Caki2 (cell line): Measurements from ENCODE around the gene MEIOB. TPM values are rescaled to one million over a fixed set of nuclear protein-coding genes. Genes with fewer than 3 reads are reported as not detected.

ENCODE experiments used
- DNase-seq: peaks from one replicate; pipeline ENCODE4 v3.0.0-alpha.2; 2015; ENCODE audit warnings: low read depth
- in situ Hi-C: cut with HindIII; loops from 2 replicates; pipeline ENCODE4 v1.10.0; 2016; ENCODE audit warnings: low sequenced_read_pairs, low pct_unique_long_range_greater_than_20kb, mixed read lengths
- total RNA-seq: library from RNA; depleted of rRNA; stranded (reverse); fragments of >200 nt; shearing (Covaris generic); gene quantifications from 2 replicates; pipeline ENCODE4 v1.2.3, GENCODE V29; 2014; ENCODE audit warnings: low replicate concordance

MEIOB gene
- total RNA-seq, 1 experiment from 2014 or later: 49.6 TPM

GRCh38 chr16:1851793-1852192 lies 20.2 kb downstream of the MEIOB start:
- no peak for DNase-seq
- in situ Hi-C loops: no loop called here

- in situ Hi-C loops: no loop called here
- no peak for DNase-seq
Observed at GRCh38 chr16:1850981-1851380, 21.0 kb downstream of the MEIOB start.

DNA sequence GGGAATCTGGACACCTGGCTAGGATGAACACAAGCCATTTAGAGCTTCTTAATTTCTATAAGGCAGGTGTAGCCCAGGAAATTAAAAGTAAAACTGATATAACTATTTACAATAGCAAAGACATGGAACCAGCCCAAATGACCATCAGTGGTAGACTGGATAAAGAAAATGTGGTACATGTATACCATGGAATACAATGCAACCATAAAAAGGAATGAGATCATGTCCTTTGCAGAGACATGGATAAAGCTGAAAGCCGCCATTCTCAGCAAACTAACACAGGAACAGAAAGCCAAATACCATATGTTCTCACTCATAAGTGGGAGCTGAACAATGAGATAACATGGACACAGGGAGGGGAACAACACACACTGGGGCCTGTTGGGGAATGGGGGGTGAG lies 25.5 kb downstream of the MEIOB start:
- in situ Hi-C loops: no loop called here
- DNase-seq: no peak

- in situ Hi-C loops: no loop called here
- no peak for DNase-seq
Observed at GRCh38 chr16:1845985-1846384, 26.0 kb downstream of the MEIOB start.

DNA sequence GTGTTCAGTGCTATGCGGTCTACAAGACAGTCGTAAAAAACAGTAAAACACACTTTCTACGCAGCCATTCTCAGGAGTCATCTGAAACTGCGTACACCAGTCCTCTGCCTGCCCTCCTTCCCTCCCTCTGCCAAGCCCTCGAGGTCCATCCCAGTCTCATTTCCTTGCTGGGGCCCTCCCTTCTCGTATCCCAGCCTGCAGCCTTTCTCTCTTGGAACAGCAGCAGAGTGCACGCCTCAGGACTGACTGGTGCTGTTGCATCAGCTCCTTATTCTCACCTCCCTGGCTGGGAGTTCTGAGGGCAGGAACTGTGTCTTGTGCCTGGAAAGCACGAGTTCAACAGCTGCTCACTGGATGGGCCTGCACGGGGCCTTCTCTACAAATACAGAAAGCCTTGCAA lies 32.4 kb downstream of the MEIOB start:
- in situ Hi-C loops: no loop called here
- DNase-seq: no peak

- in situ Hi-C loops: no loop called here
- no peak for DNase-seq
Observed at GRCh38 chr16:1834096-1834495, 37.9 kb downstream of the MEIOB start.

- in situ Hi-C loops: no loop called here
- DNase-seq: peak; percentile 10
Observed at GRCh38 chr16:1832838-1833454, 39.0 kb downstream of the MEIOB start.

DNA sequence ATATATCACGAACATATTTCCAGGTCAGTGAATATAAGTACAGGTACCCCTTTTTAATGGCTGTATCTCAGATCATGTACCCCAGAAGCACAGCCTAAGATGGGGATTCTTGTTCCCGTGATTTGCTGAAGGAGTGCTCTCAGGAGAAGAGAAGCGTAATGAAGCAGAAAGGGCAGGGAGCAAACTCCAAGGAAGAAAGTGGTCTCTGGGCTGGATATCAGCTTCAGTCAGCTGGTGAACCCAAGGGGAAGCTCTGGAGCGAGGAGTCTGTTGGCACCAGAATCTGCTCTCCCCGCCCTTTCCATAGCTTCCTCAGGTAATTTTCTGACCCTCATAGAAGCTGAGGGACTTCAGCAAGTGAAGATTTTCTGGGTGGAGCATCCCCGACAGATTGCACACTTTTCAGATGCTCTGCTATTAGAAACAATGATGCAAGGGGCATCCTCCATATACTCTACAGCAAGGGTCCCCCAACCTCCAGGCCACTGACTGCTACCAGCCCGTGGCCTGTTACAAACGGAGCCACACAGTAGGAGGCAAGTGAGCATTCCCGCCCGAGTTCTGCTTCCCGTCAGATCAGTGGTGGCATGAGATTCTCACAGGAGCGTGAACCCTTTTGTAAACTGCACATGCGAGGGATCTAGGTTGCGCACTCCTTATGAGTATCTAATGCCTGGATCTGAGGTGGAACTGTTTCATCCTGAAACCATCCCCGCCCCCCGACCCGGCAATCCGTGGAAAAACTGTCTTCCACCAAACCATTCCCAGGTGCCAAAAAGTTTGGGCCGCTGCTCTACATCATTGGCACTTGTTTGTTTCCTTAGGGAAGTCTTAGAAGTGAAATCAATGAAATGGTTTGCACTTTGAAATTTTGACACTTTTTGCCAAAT lies 40.5 kb downstream of the MEIOB start:
- in situ Hi-C loops: no loop called here
- no peak for DNase-seq

- no peak for DNase-seq
- in situ Hi-C loops: no loop called here
Observed at GRCh38 chr16:1830213-1830612, 41.8 kb downstream of the MEIOB start.

- DNase-seq: peak; percentile 62
Observed at GRCh38 chr16:1828645-1829410, 43.1 kb downstream of the MEIOB start.

GRCh38 chr16:1826691-1827573 lies 45.0 kb downstream of the MEIOB start, which contains the start of the genes FAHD1 and HAGH:
FAHD1 (plus strand) TSS chr16:1827206; CDS start chr16:1827239, 33 bp downstream.
HAGH (minus strand) TSS chr16:1826825; CDS start chr16:1826787, 38 bp downstream.
- in situ Hi-C loops: no loop called here

More at GRCh38 chr16:1828645-1829410, 43.1 kb downstream of the MEIOB start:
- in situ Hi-C loops: no loop called here

GRCh38 chr16:1825864-1826690 lies 45.9 kb downstream of the MEIOB start:
- in situ Hi-C loops: no loop called here
- peak; percentile 57 for DNase-seq

More at GRCh38 chr16:1826691-1827573, 45.0 kb downstream of the MEIOB start, which contains the start of the genes FAHD1 and HAGH:
- peak; percentile 99 for DNase-seq

- no peak for DNase-seq
- in situ Hi-C loops: no loop called here
Observed at GRCh38 chr16:1825381-1825863, 46.5 kb downstream of the MEIOB start.

GRCh38 chr16:1823821-1824220 lies 48.1 kb downstream of the MEIOB start:
- in situ Hi-C loops: no loop called here
- DNase-seq: peak; percentile 45

DNA sequence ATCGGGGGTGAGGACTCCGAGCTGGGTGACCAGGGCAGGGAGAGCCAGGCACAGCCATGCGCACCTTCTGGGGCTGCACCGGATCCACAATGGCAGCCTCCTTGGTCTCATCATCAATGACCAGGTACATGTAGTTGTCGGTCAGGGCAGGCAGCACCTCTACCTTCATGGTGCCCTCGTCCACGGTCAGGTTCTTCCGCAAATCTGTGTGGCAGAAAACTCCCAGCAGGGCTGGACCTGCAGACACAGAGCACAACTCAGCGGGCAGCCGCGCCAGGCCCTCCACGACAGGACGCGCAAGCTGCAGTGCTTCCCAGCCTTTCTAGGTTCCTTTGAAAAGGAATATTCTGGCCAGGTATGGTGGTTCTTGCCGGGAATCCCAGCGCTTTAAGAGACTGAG lies 49.2 kb downstream of the MEIOB start:
- DNase-seq: no peak
- in situ Hi-C loops: no loop called here

- in situ Hi-C loops: no loop called here
- DNase-seq: peak; percentile 29
Observed at GRCh38 chr16:1821861-1822611, 49.9 kb downstream of the MEIOB start.
